Measurements from ENCODE around the gene ANXA9.

ANXA9 gene

DNA sequence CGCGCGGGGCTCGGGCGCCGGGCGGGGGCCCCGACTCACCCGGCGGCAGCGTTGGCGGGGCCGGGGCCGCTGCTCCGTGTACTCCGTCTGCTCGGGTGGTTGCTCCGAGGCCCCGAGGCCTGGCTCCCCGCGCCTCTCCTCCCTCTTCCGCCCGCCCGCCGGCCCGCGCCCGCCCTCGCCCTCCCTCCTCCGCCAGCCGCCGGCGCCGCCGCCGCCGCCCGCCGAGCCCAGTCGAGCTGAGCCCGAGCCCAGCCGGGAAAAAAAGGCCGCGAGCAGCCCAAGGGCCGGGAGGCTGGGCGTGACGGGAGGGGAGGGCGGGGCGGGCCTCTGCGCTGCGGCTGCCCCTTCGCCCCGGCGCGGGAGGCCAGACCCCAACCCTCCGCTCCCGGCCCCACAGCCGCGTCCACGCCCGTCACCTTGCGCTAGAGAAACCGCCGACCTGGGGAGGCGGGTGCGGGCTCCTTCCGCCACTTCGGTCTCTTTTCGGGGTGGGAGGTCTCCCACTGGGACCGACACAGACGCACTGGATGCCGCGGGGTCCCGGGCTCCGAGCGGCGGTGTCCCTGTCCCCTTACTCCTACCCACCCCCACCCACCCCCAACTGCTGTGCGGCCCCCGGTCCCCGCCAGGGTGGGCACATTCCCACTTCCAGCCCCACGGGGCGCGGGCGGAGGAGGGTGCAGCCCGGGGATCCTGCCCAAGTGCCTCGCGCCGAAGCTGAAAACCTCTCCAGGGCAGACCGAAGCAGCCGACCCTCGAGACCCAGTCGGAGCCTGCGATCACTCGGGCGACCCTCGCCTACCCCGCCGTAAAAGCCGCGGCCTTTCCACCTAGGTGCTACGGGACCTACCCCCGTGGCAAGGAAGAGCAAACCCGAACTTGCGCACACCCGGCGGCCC is 7.3 kb upstream of the ANXA9 start, which contains the start of gene CERS2:
Gene CERS2 (minus strand): TSS at position 256 of the 899 bp plus-strand sequence. CDS start 5,745 bp downstream, outside the sequence.
- peak; percentile 61 to 65 for DNase-seq (ENCODE audit: low read depth in 1 of 2, low spot score in 1 of 2)

DNA sequence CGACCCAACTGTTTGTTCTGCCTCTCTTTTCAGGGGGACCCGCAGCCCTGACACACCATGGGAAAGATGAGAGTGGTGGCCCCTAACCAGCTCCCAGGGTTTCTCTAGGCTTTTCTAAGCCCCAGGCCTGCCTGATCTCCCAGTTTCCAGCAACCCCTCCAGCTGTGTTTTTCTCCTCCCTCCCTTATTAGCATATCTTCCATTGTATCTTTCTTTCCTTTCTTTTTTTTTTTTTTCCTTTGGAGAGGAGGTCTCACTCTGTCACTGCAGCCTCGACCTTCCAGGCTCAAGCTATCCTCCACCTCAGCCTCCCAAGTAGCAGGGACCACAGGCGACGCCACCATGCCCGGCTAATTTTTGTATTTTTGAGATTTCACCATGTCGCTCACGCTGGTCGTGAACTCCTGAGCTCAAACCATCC is 5.7 kb upstream of the ANXA9 start:
- DNase-seq (ENCODE audit: low read depth in 1 of 2, low spot score in 1 of 2): no peak

DNA sequence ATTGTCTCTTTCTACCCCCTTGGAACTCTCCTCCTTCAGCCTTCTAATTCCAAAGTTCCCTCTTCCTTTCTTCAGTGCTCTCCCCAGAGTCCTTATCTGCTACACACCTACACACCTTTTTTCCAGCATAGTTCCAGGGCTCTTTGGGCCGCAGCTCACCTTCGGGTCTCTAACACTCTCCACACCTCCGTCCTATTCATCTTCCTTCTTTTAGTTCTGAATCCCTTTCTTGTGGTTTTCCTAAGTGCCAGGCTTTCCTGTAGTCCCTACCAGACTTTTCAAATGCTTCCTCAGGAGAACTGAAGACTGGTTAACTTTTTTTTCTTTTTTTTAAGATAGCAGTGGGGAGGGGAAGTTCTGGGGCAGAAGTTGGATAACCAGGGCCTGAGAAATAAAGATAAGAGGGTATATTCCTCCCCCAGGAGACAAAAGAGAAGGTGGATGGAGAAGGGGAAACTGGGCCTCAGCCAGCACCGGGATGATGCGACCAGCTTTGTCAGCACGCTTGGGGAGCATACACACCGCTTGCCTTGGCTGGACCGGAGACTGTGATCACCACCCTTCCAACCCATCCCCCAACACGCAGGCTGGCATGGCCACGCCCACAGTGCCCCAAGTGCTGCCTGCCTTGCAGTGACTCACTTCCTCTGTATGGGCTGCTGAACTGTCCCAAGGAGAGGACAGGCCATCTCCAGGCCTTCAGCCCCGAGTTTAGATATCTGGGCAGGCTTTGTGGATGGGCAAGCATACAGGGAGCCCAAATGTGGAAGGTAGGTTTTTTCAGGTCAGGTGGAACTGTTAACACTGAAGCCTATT is 5.0 kb upstream of the ANXA9 start:
- DNase-seq (ENCODE audit: low read depth in 1 of 2, low spot score in 1 of 2): peak; percentile 52

DNA sequence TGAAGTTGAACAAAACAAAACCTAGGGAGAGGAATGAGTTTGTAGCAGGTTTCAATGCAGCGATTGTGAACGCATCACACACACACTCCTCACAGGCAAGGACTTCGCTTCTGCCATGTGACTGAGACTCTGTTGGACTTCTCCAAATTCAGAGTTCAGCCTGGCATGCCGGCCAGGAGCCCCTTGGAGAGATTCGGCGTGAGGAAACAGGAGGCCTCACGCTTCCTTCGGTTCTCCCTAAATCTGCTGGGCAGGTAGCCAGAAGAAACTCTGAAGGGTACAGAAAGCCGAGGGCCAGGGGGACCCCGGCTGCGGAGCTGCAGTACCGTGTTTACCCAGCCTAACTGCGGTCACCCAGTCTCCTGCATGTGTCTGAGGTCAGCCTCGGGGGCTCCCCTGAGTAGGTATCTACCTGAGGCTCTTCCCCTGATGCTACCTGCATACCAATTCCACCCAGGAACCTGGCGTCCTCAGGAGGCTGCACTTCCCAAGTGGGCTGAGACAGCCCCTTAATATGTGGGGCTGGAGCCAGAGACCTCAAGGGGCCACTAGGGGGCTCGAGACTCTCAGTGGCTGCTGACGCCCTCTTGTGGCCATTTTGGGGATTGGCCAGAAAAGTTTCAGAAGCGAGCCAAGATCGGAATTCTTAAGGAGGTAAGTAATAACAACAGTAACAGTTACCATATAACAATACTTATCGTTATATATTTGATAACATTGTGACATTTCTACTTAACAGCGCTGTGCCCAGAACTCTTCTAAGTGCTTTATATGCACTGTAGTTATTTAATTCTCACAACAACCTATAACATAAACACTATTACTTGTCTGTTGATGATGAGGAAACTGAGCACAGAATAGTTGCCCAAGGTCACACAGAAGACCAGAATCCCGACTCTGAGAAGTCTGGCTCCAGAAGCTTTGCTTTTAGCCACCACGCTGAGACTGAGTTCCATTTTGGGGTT is 2.7 kb upstream of the ANXA9 start:
- DNase-seq (ENCODE audit: low read depth in 1 of 2, low spot score in 1 of 2): peak; percentile 81 to 83

DNA sequence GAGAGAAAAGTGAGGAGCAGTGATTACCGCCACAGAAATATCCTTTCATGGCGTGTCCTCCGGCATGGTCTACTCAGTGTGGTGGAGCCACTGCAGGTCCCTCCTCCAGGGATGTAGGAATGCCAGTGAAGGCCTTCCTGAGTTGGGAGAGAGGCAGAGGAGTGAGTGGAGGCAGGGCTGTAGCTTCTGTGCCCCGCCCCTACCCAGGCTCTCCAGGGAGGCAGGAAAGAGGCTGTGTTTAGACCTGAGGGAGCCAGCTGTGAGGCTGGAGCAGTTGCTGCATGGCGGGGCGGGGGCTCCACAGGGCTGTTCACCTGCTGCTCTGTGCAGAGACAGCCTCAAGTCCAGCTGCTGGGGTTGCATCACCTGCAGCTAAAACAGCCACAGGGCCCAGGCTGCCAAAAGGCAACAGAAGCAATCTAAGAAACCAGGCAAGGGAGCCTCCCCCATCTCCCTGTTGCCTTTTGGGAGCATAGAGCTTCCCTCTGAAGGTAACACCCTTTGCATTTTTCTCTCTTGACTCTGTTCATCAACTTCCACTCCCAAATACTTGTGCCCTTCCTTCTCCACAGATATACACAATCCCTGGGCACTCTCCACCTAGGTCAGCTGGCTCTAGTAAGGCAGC is 801 bp upstream of the ANXA9 start:
- DNase-seq (ENCODE audit: low read depth in 1 of 2, low spot score in 1 of 2): no peak

DNA sequence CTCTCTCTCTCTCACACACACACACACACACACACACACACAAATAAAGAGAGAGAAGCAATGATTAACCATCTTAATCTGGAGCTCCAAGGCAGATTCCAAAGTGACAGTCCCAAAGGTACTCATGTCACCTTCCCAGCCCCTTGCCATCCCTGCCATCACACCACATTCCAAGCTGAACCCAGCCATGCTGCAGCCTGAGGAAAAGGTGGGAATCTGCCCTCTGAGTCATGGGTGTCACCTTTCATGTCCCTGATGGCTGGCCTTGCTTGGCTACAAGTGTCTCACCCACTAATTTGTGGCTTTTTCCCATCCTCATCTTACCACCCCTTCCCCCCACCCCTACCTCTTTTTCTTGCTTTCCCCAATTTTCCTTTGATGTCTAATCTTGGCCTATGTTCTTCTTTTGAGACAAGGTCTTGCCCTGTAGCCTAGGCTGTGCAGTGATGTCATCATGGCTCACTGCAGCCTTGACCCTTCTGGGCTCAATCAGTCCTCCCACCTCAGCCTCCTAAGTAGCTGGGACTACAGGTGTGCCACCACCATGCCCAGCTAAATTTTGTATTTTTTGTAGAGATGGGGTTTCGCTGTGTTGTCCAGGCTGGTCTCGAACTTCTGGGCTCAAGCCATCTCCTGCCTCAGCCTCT is 3.2 kb downstream of the ANXA9 start:
- DNase-seq (ENCODE audit: low read depth in 1 of 2, low spot score in 1 of 2): no peak

DNA sequence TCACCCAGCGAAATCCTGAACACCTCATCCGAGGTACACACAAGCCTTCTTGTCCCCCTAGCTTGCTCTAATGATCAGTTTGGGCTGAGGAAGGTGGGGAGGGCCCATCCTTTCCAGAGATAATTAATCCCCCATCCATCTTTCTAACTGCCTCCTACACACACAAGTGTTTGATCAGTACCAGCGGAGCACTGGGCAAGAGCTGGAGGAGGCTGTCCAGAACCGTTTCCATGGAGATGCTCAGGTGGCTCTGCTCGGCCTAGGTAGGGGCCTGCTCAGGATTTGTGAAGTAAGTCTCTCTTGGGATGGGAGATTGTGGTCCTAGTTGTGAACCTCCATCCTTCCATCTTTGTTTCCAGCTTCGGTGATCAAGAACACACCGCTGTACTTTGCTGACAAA is 5.8 kb downstream of the ANXA9 start:
- no peak for DNase-seq (ENCODE audit: low read depth in 1 of 2, low spot score in 1 of 2)

DNA sequence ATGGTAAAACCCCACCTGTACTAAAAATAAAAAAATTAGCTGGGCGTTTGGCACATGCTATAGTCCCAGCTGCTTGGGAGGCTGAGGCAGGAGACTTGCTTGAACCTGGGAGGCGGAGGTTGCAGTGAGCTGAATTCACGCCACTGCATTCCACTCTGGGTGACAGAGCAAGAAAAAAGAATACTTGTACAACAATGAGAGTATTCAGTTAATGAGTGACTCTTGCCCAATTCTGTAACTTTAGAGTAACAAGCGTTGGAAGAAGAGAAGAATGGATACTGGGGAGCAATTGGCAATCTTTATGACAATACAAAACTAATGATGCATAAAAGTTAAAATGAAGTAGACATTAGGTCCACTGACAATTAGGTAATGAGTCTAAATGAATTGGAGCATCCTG is 10.5 kb downstream of the ANXA9 start:
- no peak for DNase-seq (ENCODE audit: low read depth in 1 of 2, low spot score in 1 of 2)

DNA sequence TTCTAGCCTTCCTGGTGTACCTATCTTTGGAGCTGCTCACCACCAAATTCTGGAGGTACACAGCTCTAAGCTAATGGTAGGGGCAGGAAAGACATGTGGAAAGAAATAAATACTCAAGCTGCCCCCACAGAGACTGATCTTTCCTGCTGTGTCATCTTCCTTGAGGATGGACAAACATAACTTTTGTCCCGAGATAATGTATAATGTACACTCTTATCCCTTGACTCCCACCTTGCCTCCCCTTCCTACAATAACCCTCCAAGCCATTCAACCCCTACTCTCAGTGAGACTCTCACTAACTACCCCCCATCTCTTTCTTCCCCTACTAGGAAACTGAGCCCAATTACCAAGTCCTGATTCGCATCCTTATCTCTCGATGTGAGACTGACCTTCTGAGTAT is 12.2 kb downstream of the ANXA9 start:
- no peak for DNase-seq (ENCODE audit: low read depth in 1 of 2, low spot score in 1 of 2)

DNA sequence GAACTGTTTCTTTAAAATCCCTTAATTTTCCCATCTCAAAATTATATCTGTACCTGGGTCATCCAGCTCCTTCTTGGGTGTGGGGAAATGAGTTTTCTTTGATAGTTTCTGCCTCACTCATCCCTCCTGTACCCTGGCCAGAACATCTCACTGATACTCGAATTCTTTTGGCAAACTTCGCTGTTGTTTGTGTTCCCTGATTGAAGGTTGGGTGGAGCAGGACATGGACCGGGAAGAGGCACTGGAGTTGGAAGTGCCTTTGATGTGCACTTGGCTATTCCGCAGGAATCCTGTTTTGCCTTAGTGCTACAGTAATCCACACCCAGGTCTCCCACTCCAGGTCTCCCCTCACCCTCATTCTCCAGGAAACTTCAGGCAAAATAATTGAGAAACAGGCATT is 13.4 kb downstream of the ANXA9 start:
- DNase-seq (ENCODE audit: low read depth in 1 of 2, low spot score in 1 of 2): no peak

DNA sequence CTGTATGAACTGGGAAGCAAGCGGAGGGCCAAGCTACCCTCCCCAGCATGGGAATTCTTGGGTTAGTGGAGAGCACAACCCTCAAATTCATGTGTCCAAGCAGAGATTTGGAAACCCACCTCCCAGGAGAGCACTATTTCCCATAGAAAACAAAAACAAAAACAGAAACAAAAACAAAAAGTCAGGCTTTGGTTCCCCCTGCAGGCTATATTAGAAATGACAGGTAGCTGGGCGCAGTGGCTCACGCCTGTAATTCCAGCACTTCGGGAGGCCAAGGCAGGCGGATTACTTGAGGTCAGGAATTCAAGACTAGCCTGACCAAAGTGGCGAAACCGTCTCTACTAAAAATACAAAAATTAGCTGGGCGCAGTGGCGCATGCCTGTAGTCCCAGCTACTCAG is 13.8 kb downstream of the ANXA9 start:
- DNase-seq (ENCODE audit: low read depth in 1 of 2, low spot score in 1 of 2): no peak

DNA sequence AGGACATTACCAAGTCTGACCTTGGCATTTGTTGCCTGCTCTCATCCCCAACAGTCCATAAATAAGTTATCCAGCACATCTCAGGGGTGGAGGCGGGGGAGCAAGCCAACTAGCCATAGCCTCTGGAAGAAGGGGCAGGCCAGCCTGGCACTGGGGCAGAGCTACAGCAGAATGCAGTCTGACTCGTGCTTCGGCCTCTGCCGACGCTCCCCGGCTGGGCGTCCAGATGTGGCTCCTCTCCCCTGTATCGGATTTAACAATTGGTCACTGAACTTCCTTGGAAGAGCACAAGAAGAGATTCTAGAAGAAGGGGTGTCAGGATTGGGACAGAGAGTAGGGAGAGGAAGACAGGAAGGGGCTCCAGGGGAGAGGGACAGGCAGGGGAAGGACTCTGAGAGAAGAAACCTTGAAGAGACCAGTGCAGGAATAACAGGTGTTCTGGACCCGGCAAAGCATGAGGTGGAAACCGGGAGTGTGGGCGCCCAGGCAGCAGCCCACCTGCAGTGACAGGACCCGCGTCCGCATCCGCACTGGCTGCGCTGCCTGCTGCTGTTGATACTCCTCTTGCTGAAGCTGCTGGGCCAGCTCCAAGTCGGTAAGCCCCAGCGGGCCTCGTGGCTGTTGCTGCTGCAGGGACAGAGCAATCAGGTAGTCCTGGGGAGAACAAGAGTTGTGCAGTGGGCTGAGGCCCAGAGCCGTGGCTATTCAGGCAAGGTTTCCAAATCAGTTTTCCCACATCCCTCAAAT is 15.2 kb downstream of the ANXA9 start:
- DNase-seq (ENCODE audit: low read depth in 1 of 2, low spot score in 1 of 2): no peak

DNA sequence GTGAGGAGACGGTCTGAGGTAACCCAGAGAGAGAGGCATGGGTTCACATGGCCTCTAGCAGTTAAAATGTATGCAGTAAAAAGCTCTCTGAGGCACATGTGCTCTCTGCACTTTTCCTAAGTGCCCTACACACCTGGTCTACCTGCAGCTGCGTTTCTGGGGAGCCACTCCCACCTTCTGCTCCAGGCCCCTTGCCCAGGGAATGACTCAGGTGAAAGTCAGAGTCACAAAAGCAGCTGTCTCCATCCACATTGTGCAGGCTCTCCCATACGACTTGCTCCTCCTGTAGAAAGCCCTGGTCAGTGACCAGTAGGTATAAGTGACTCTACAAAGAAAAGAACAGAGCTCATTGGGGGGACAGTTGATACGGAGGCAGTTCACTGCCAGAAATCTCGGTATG is 15.9 kb downstream of the ANXA9 start:
- DNase-seq (ENCODE audit: low read depth in 1 of 2, low spot score in 1 of 2): no peak

DNA sequence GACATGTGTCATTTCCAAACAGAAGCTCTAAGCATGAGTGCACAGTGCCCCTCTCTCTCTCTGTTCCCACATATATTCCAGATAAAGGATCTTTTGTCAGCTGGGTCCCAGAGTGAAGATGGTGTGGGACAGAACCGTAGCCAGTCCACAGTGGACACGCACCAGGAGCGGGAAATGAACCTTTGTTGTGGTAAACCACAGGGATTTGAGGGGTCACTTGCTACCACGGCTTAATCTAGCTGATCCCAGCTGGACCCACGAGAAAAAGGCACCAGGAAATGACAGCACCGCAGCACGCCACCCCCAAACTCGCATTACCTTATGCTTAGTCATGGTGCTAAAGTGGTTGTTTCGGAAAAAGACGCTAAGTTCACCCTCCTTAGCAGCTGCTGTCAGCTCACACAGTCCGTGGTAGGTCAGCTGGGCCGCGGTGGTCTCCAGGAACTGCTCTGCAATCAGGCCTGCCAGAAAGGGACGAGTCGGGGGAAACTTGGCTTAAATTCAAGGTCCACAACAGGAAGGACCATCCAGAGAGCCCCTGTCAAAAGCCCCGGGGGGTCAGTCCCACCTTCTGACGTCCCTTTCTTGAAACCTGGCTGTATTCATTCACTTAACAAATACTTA is 17.1 kb downstream of the ANXA9 start:
- DNase-seq (ENCODE audit: low read depth in 1 of 2, low spot score in 1 of 2): no peak

DNA sequence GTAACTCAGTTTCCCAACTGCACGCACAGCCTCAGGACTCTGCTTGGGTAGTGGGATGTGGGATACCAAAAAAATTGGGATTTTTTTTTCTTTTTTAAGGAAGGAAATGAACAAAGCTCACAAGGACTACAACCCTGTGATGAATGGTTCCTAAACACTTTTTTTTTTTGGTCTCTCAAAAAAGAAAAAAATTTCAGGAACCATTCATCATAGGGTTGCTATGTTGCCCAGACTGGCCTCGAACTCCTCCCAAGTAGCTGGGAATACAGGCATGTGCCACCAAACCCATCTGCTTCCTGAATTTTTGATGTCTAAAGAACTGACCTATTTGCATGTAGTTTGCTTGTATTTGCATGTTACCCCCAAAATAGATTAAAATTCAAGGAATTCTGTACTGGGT is 17.8 kb downstream of the ANXA9 start:
- DNase-seq (ENCODE audit: low read depth in 1 of 2, low spot score in 1 of 2): no peak

DNA sequence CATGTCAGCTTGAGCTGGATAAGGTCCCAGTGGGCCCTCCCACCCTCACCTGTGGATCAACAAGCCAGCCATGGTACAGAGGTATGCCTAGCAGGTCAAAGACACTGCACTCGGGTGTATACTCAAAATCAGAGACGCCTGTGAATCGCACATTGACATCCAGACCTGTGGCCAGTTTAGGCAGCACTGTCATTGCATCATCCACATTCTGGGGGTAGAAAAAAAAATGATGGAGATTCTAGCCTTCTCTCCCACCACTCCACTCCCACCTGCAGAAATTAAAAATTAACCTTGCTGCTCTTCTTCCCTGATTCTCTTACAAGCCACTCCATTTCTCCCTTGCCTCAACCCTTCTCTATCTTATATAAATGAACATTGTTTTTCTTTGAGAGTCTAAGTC is 18.3 kb downstream of the ANXA9 start:
- no peak for DNase-seq (ENCODE audit: low read depth in 1 of 2, low spot score in 1 of 2)

DNA sequence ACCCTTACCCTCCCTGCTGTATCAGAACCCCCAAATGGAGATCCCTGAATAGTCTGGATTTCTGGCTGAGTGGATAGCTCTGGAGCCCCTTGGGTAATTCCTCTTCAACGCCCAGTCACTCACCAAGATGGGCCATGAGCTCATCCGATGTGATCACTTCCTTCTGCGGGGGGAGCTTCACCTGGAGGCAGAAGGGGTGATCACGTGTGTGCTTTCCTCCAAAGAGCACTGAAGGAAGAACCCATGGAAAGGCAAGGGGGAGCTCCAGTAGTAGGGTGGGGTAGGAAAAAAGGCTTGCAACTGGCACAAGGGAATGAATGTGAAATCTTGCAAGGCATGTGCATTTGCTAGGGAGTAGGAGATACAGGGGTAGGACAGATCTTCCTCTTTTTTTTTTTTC is 19.5 kb downstream of the ANXA9 start:
- DNase-seq (ENCODE audit: low read depth in 1 of 2, low spot score in 1 of 2): no peak

DNA sequence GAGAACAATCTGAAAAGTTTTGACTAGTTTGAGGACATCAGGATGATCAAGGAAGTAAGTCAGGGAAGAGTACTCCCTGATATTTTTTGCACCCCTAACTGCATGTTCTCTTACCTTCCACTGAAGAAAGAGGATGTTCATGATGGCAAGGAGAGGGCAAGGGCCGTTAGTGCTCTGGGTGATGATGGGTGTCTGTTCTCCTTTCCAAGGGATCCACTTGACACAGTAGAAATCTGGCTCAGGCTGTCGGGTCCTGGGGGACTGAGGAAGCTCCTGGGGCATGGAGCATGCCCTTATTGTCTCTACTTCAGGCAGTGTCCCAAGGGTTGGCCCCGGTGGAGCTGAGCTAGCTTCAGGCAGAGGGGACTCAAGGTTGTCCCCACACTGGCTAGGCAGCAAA is 20.0 kb downstream of the ANXA9 start:
- no peak for DNase-seq (ENCODE audit: low read depth in 1 of 2, low spot score in 1 of 2)

DNA sequence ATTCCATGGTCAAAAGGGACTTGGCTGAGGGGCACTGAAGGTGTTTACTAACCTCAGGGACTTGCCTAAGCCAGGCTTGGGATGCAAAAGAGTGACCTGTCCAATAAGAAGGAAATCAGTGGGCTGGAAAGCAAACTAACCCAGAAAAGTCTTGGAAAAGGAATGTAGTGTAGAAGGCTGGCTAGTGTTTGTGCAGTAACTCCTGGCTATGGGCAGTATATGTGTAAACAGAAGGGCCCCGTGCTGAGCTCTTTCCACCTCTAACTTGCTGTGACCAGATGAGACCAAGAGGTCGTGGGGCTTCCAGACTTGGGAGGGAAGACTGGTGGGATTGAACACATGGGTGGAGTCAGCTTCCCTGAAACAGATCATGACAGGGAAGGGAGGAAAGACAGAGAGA is 20.5 kb downstream of the ANXA9 start:
- DNase-seq (ENCODE audit: low read depth in 1 of 2, low spot score in 1 of 2): no peak
